SU-DHL-6 (cell line): ENCODE measurements around the gene PXK.
A peak's percentile ranks its signal among the peaks of the same experiment; 100 is the strongest.

Experiments used
- H2AFZ ChIP-seq: fragments of 200-600 bp; sonication (generic); 2 replicates; pipeline ENCODE4 v1.6.1; 2014; ENCODE audit warnings: low read depth, mild to moderate bottlenecking, moderate library complexity, mixed read lengths, antibody characterized with exemption, low read length; ENCODE audit not compliant: severe bottlenecking
- H3F3A ChIP-seq: fragments of 200-600 bp; shearing (Covaris generic); 2 replicates; pipeline ENCODE4 v1.6.0; 2016; ENCODE audit warnings: antibody characterized with exemption, mild to moderate bottlenecking; ENCODE audit not compliant: insufficient read depth
- H3K27ac ChIP-seq: fragments of 200-600 bp; sonication (generic); 2 replicates; pipeline ENCODE4 v1.5.1; 2016; ENCODE audit warnings: low read depth, mild to moderate bottlenecking, low read length, moderate library complexity, mixed read lengths
- H3K27me3 ChIP-seq: fragments of 200-600 bp; sonication (generic), shearing (Covaris generic); 2 replicates; pipeline ENCODE4 v1.6.0; 2014; ENCODE audit warnings: mild to moderate bottlenecking, low read length
- H3K36me3 ChIP-seq: fragments of 200-600 bp; sonication (generic); 2 replicates; pipeline ENCODE4 v1.6.1; 2014; ENCODE audit warnings: mild to moderate bottlenecking, low read length, mixed read lengths
- H3K4me2 ChIP-seq: fragments of 300-600, 200-600 bp; shearing (Covaris generic), sonication (generic); 2 replicates; pipeline ENCODE4 v1.6.0; 2014; ENCODE audit warnings: low read length, low read depth, mild to moderate bottlenecking; ENCODE audit not compliant: poor library complexity, severe bottlenecking
- H3K4me3 ChIP-seq: fragments of 200-600 bp; sonication (generic); 2 replicates; pipeline ENCODE4 v1.5.1; 2014; ENCODE audit warnings: antibody characterized with exemption, low read length, mild to moderate bottlenecking, mixed read lengths; ENCODE audit not compliant: insufficient read depth, poor library complexity, severe bottlenecking
- H3K79me2 ChIP-seq: fragments of 200-600 bp; sonication (generic); 2 replicates; pipeline ENCODE4 v1.6.1; 2014; ENCODE audit warnings: mild to moderate bottlenecking, low read length, moderate library complexity; ENCODE audit not compliant: insufficient read depth
- H3K9ac ChIP-seq: fragments of 200-600 bp; sonication (generic); 2 replicates; pipeline ENCODE4 v1.7.0; 2014; ENCODE audit warnings: mild to moderate bottlenecking, low read length
- H3K9me2 ChIP-seq: fragments of 200-600 bp; sonication (generic); replicated peaks from 2 replicates; pipeline ENCODE4 v1.6.1; 2014; ENCODE audit warnings: low read length; ENCODE audit not compliant: insufficient read depth
- H3K9me3 ChIP-seq: fragments of 200-600 bp; sonication (generic); 2 replicates; pipeline ENCODE4 v1.6.1; 2014; ENCODE audit warnings: low read length, mixed read lengths; ENCODE audit not compliant: insufficient read depth
- H4K20me1 ChIP-seq: fragments of 200-600 bp; sonication (generic); 2 replicates; pipeline ENCODE4 v1.6.1; 2014; ENCODE audit warnings: low read depth, mild to moderate bottlenecking, antibody characterized with exemption, low read length, moderate library complexity, mixed read lengths
- EZH2phosphoT487 ChIP-seq: fragments of 200-600 bp; sonication (generic), shearing (Covaris generic); conservative IDR thresholded peaks from 2 replicates; pipeline ENCODE4 v1.6.1; 2018; ENCODE audit warnings: mild to moderate bottlenecking, antibody characterized with exemption, low read length, moderate library complexity, mixed read lengths
- TF ChIP-seq, protein P1 (sequence below): fragments of 200-600 bp; sonication (generic); IDR thresholded peaks from one replicate; pipeline ENCODE4 v1.5.1; 2017; ENCODE audit warnings: antibody characterized with exemption, mild to moderate bottlenecking, low read length, moderate library complexity; ENCODE audit not compliant: insufficient read depth, poor library complexity, severe bottlenecking

The PXK gene

DNA sequence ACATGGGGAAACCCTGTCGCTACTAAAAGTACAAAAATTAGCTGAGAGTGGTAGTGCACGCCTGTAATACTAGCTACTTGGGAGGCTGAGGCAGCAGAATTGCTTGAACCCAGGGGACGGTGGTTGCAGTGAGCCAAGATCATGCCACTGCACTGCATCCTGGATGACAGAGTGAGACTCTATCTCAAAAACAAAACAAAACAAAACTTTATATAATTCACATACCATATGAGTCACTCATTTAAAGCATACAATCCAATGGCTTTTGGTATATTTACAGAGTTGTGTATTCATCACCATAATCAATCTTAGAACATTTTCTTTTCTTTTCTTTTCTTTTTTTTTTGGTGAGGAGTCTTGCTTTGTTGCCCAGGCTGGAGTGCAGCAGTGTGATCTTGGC, 8.7 kb downstream of the PXK start:
- peak overlapping the region; percentile 98 for H3K27ac ChIP-seq
- H3F3A ChIP-seq: peaks cover 87% of the 10 kb centered on the region
- H3K4me2 ChIP-seq: peak overlapping the region; percentile 63
- no peaks in the 10 kb centered on the region for H3K27me3 ChIP-seq
- H3K9me2 ChIP-seq: no peaks in the 10 kb centered on the region
- no peaks in the 10 kb centered on the region for H4K20me1 ChIP-seq
- H3K36me3 ChIP-seq: peaks cover 9% of the 10 kb centered on the region; the same call in 1 of the 2 replicates
- peaks cover 81% of the 10 kb centered on the region for H3K79me2 ChIP-seq
- no peaks in the 10 kb centered on the region for H3K9me3 ChIP-seq
- no peak for TF ChIP-seq EZH2phosphoT487
- TF ChIP-seq, protein P1, sequence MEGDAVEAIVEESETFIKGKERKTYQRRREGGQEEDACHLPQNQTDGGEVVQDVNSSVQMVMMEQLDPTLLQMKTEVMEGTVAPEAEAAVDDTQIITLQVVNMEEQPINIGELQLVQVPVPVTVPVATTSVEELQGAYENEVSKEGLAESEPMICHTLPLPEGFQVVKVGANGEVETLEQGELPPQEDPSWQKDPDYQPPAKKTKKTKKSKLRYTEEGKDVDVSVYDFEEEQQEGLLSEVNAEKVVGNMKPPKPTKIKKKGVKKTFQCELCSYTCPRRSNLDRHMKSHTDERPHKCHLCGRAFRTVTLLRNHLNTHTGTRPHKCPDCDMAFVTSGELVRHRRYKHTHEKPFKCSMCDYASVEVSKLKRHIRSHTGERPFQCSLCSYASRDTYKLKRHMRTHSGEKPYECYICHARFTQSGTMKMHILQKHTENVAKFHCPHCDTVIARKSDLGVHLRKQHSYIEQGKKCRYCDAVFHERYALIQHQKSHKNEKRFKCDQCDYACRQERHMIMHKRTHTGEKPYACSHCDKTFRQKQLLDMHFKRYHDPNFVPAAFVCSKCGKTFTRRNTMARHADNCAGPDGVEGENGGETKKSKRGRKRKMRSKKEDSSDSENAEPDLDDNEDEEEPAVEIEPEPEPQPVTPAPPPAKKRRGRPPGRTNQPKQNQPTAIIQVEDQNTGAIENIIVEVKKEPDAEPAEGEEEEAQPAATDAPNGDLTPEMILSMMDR: no peak
- no peak overlapping the region for H2AFZ ChIP-seq
- peak overlapping the region; percentile 53 for H3K9ac ChIP-seq
- H3K4me3 ChIP-seq: no peak overlapping the region

DNA sequence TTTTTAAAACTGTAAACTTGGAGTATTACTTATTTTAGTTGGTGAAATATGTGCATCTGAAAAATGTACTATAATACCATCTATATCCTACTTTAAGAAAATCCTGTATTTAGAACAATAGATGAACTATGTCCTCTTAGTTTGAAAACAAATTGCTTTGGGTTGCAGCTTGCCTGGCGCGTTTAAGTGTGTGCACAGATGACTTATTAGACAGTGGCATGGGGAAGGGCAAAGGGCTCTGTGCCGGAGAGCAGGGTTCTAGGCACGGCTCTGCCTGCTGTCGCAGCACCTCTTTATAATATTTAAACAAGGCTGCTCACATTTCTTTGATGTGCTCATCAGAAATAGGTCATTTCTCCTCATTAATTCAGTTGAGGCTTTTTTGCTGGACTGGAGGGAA, 10.0 kb downstream of the PXK start:
- Histone ChIP-seq H3K9me2 (no peaks in the 10 kb centered on the region), H3K9ac (peak overlapping the region; percentile 53), H3K27me3 (no peaks in the 10 kb centered on the region), H3K9me3 (no peaks in the 10 kb centered on the region), H4K20me1 (no peaks in the 10 kb centered on the region), H3K36me3 (peaks cover 4% of the 10 kb centered on the region; the same call in 1 of the 2 replicates), H3K79me2 (peaks cover 80% of the 10 kb centered on the region), H3K27ac (peak overlapping the region; percentile 98), H2AFZ (no peak overlapping the region), H3K4me2 (peak overlapping the region; percentile 63), H3F3A (peaks cover 84% of the 10 kb centered on the region), H3K4me3 (no peak overlapping the region)
- TF ChIP-seq, protein P1: no peak
- TF ChIP-seq EZH2phosphoT487: no peak

DNA sequence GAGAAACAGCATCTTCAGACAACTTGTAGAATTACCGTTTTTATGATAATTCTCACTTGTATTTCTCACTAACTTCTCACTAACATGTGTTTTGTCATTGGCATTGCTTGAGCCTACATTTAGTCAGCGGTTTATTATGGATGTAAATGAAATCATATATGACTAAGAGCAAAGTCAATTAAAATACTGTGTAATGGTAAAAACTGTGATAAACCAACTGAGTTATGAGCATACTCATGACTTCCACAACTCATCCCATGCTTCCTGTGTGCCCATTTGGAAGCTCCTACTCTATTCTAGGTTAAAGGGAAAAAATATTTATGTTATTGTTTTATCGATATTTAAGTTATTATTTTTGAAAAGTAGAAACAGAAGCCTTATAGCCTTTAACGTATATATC, 12.8 kb downstream of the PXK start:
- no peaks in the 10 kb centered on the region for H4K20me1 ChIP-seq
- H2AFZ ChIP-seq: no peak overlapping the region
- H3K9me3 ChIP-seq: no peaks in the 10 kb centered on the region
- no peaks in the 10 kb centered on the region for H3K9me2 ChIP-seq
- peak overlapping the region; percentile 63 for H3K4me2 ChIP-seq
- no peaks in the 10 kb centered on the region for H3K36me3 ChIP-seq
- peak overlapping the region; percentile 98 for H3K27ac ChIP-seq
- H3K79me2 ChIP-seq: peaks cover 76% of the 10 kb centered on the region
- H3K27me3 ChIP-seq: no peaks in the 10 kb centered on the region
- peaks cover 85% of the 10 kb centered on the region for H3F3A ChIP-seq
- TF ChIP-seq, protein P1: no peak
- no peak for TF ChIP-seq EZH2phosphoT487
- H3K9ac ChIP-seq: peak overlapping the region; percentile 53
- H3K4me3 ChIP-seq: no peak overlapping the region
